Stomach (tissue), 4 donors: ENCODE measurements around the gene KCTD17.

Experiments used
- POLR2A ChIP-seq, 4 donors: fragments of 450-650 bp; IDR thresholded peaks; one replicate each; pipeline ENCODE4 v1.6.1; 2016; ENCODE audit warnings: antibody characterized with exemption in 4 of 4, control low read depth in 2 of 4, mild to moderate bottlenecking in 1 of 4, moderate library complexity in 1 of 4
- POLR2AphosphoS5 ChIP-seq, 3 donors: sonication (generic); formaldehyde crosslinking; IDR thresholded peaks; one replicate each; pipeline ENCODE4 v1.6.1; 2016; ENCODE audit warnings: antibody characterized with exemption in 3 of 3
- TF ChIP-seq, protein P1 (sequence below), 7 experiments: fragments of 450-650 bp in 4 of 7; fragments of 200-600 bp in 3 of 7; sonication (generic) in 3 of 7; IDR thresholded peaks; one replicate each; pipeline ENCODE4 v1.5.1; 2016 to 2019; ENCODE audit warnings: antibody characterized with exemption in 7 of 7, control low read depth in 2 of 7, mild to moderate bottlenecking in 1 of 7

DNA sequence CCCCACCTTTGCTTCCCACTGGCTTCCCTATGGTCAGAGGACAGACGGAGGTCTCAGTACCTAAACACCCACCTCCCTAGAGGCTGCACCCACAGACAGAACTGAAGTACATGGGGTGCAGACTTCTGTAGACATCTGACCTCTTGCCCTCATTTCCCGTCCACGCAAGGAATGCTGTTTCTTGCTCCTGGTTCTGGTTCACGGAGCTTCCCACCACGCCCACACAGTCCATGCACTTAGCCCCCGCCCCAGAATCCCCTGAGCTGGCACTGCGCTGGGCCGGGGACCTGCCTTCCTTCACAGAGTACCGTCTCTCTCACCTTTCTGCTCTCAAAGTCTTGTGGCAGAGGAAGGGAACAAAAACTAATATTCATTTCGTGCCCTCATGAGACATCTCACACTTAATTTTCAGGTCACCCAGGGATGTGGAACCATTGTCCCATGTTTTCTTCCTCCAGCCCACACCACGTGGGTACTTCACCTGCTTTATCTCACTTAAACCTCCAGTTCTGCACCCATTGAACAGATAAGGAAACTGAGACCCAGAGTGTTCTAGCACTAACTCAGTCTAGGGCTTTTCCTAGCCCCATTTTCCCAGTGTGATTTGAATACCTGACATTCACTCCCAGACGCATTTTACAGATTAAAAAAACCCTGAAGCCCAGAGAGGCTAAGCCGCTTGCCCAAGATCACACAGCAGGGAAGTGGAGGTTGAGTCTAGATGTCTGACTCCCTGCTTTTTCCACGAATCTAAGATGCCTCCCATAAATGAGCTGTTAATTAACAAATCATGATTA, 52.3 kb downstream of the KCTD17 start:
- TF ChIP-seq, protein P1, sequence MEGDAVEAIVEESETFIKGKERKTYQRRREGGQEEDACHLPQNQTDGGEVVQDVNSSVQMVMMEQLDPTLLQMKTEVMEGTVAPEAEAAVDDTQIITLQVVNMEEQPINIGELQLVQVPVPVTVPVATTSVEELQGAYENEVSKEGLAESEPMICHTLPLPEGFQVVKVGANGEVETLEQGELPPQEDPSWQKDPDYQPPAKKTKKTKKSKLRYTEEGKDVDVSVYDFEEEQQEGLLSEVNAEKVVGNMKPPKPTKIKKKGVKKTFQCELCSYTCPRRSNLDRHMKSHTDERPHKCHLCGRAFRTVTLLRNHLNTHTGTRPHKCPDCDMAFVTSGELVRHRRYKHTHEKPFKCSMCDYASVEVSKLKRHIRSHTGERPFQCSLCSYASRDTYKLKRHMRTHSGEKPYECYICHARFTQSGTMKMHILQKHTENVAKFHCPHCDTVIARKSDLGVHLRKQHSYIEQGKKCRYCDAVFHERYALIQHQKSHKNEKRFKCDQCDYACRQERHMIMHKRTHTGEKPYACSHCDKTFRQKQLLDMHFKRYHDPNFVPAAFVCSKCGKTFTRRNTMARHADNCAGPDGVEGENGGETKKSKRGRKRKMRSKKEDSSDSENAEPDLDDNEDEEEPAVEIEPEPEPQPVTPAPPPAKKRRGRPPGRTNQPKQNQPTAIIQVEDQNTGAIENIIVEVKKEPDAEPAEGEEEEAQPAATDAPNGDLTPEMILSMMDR (IDR thresholded peaks at IDR 0.05): no peak
- no peak for TF ChIP-seq POLR2A (IDR thresholded peaks at IDR 0.05)
- TF ChIP-seq POLR2AphosphoS5 (IDR thresholded peaks at IDR 0.05): no peak
